Stomach (tissue), 9 donors: ENCODE data around the gene JAK2. TPM values are rescaled to one million over a fixed set of nuclear protein-coding genes. Genes with fewer than 3 reads are reported as not detected.

ENCODE experiments used
- DNase-seq, 2 donors: peaks; one replicate each; pipeline versions ENCODE4 v3.0.0 to v3.0.0-alpha.2; 2013 to 2019
- H3K27ac ChIP-seq, 5 donors: fragments of 200-600 bp in 4 of 5; sonication (generic) in 4 of 5; one replicate each; pipeline ENCODE4 v1.5.1; 2013 to 2019; ENCODE audit warnings: mild to moderate bottlenecking in 1 of 5, moderate library complexity in 1 of 5
- H3K27me3 ChIP-seq, 3 donors: fragments of 200-600 bp; sonication (generic); one replicate each; pipeline ENCODE4 v1.5.1; 2017 to 2019; ENCODE audit warnings: mixed run types in 1 of 3
- H3K36me3 ChIP-seq, 4 donors: fragments of 200-600 bp; sonication (generic); 1 replicate in 3 of 4; 2 replicates in 1 of 4; pipeline ENCODE4 v1.5.1; 2016 to 2019
- H3K4me1 ChIP-seq, 4 donors: fragments of 200-600 bp; sonication (generic); one replicate each; pipeline ENCODE4 v1.5.1; 2016 to 2019
- H3K4me3 ChIP-seq, 4 donors: fragments of 200-600 bp; sonication (generic) in 3 of 4; one replicate each; pipeline ENCODE4 v1.5.1; 2016 to 2019; ENCODE audit warnings: mild to moderate bottlenecking in 1 of 4
- H3K9me3 ChIP-seq, 4 donors: fragments of 200-600 bp; sonication (generic); one replicate each; pipeline ENCODE4 v1.5.1; 2016 to 2019
- CTCF ChIP-seq, 7 experiments: fragments of 450-650 bp in 4 of 7; fragments of 200-600 bp in 3 of 7; sonication (generic) in 3 of 7; IDR thresholded peaks; one replicate each; pipeline ENCODE4 v1.5.1; 2016 to 2019; ENCODE audit warnings: antibody characterized with exemption in 7 of 7, control low read depth in 2 of 7, mild to moderate bottlenecking in 1 of 7
- EP300 ChIP-seq: sonication (generic); formaldehyde crosslinking; IDR thresholded peaks from one replicate; pipeline ENCODE4 v1.6.1; 2017; ENCODE audit warnings: antibody characterized with exemption
- POLR2A ChIP-seq, 4 donors: fragments of 450-650 bp; IDR thresholded peaks; one replicate each; pipeline ENCODE4 v1.6.1; 2016; ENCODE audit warnings: antibody characterized with exemption in 4 of 4, control low read depth in 2 of 4, mild to moderate bottlenecking in 1 of 4, moderate library complexity in 1 of 4
- POLR2AphosphoS5 ChIP-seq, 3 donors: sonication (generic); formaldehyde crosslinking; IDR thresholded peaks; one replicate each; pipeline ENCODE4 v1.6.1; 2016; ENCODE audit warnings: antibody characterized with exemption in 3 of 3
- WGBS, 5 donors: extraction: QIAGEN DNeasy Blood & Tissue Kit in 3 of 5; methylation state at CpG; one replicate each; pipeline versions ENCODE4 v1.1.5 to v1.1.7; 2013 to 2018; 5-methylcytosine and 5-hydroxymethylcytosine counted together
- intact Hi-C: fragments of 100-400 bp; cut with DNase I; formaldehyde crosslinking; loops from one replicate; pipeline ENCODE4 v1.15.1; 2023; ENCODE audit warnings: low total_unique reads
- polyA plus RNA-seq, 3 donors: library from polyadenylated mRNA; stranded (reverse); fragments of 200-250 nt; gene quantifications; one replicate each; pipeline ENCODE4 v1.2.3, GENCODE V29; 2013
- total RNA-seq, 5 donors: library from RNA; depleted of rRNA; stranded (reverse); fragments of >200 nt; gene quantifications; one replicate each; pipeline versions ENCODE4 v1.1.0 to v1.2.3, GENCODE V29; 2014 to 2016
- donor health status: healthy with polysubstance abuse.
- donor health status: Bipolar disorder and iron deficiency.
- donor health status: healthy.

The JAK2 gene
- total and polyA plus RNA-seq, 8 donors = 3.9 to 58.6 (median 26.0) TPM

- Histone ChIP-seq H3K4me3 (no peak overlapping the region), H3K9me3 (peaks cover 8 to 89% (median 47%) of the 10 kb centered on the region in 4 donors), H3K36me3 (peaks cover 24 to 64% (median 53%) of the 10 kb centered on the region in 4 donors), H3K27ac (no peak overlapping the region), H3K27me3 (no peaks in the 10 kb centered on the region), H3K4me1 (no peaks in the 10 kb centered on the region)
- intact Hi-C loops = no loop called here
- TF ChIP-seq POLR2AphosphoS5 (IDR thresholded peaks at IDR 0.05) = no peak
- no peak for TF ChIP-seq CTCF (IDR thresholded peaks at IDR 0.05)
- TF ChIP-seq EP300 = no peak
- no peak for TF ChIP-seq POLR2A (IDR thresholded peaks at IDR 0.05)
- no peak for DNase-seq
- 83 to 100% (median 96%) methylated on average over 1 of the region's 1 CpG for WGBS, 5 donors
These were observed 161.2 kb downstream of the JAK2 start for GRCh38 chr9:5146241-5146640.

Other genes starting within 250 kb of the JAK2 start
- gene AK3, start 244.1 kb upstream of the JAK2 start, total RNA-seq = 100 to 1,000 TPM in 1 of 5 donors, 10 to 100 TPM in 4; 26.1 to 108 (median 73.5) TPM
- 10 to 100 TPM; 33.9 to 64.0 (median 49.9) TPM for gene AK3, start 244.1 kb upstream of the JAK2 start, polyA plus RNA-seq
- 10 to 100 TPM; 11.7 to 38.7 (median 14.7) TPM for gene RCL1, start 192.3 kb upstream of the JAK2 start, total RNA-seq
- 10 to 100 TPM; 12.2 to 22.6 (median 13.1) TPM for gene RCL1, start 192.3 kb upstream of the JAK2 start, polyA plus RNA-seq
- not detected for gene INSL6, start 200.4 kb downstream of the JAK2 start, total RNA-seq
- gene INSL6, start 200.4 kb downstream of the JAK2 start, polyA plus RNA-seq = not detected
- gene INSL4, start 246.1 kb downstream of the JAK2 start, total RNA-seq = not detected
- gene INSL4, start 246.1 kb downstream of the JAK2 start, polyA plus RNA-seq = not detected